Psoas muscle (tissue), 8 donors: ENCODE data around the gene SCUBE3. TPM values are rescaled to one million over a fixed set of nuclear protein-coding genes. Genes with fewer than 3 reads are reported as not detected.

Source experiments
- ATAC-seq, 4 donors: fragments of 200-7000 bp; cut with Tn5 transposase; one replicate each; pipeline ENCODE4 v1.9.1; 2020; ENCODE audit warnings: moderate library complexity in 3 of 4, mild to moderate bottlenecking in 2 of 4
- DNase-seq, 2 donors: peaks; one replicate each; pipeline ENCODE4 v3.0.0-alpha.2; 2020
- H3K27ac ChIP-seq: fragments of 200-600 bp; one replicate; pipeline ENCODE4 v1.8.0; 2022
- H3K27me3 ChIP-seq, 3 donors: fragments of 200-600 bp in 1 of 3; one replicate each; pipeline versions ENCODE4 v1.6.1 to v1.8.0; 2013 to 2022; ENCODE audit warnings: low read length in 2 of 3, mild to moderate bottlenecking in 2 of 3, moderate library complexity in 1 of 3; ENCODE audit not compliant: insufficient read depth in 3 of 3
- H3K36me3 ChIP-seq, 2 donors: fragments of 200-600 bp in 1 of 2; one replicate each; pipeline versions ENCODE4 v1.6.1 to v1.8.0; 2013 to 2022; ENCODE audit warnings: low read depth in 1 of 2, mild to moderate bottlenecking in 1 of 2, moderate library complexity in 1 of 2; ENCODE audit not compliant: insufficient read depth in 1 of 2
- H3K4me1 ChIP-seq: fragments of 200-600 bp; one replicate; pipeline ENCODE4 v1.8.0; 2022
- H3K4me3 ChIP-seq: fragments of 200-600 bp; one replicate; pipeline ENCODE4 v1.8.0; 2022; ENCODE audit warnings: mild to moderate bottlenecking
- H3K9me3 ChIP-seq: fragments of 200-600 bp; one replicate; pipeline ENCODE4 v1.8.0; 2022
- WGBS, 3 donors: extraction: QIAGEN DNeasy Blood & Tissue Kit; methylation state at CpG; one replicate each; pipeline versions ENCODE4 v1.1.6 to v1.1.7; 2013; 5-methylcytosine and 5-hydroxymethylcytosine counted together
- intact Hi-C, 2 donors: fragments of 100-400 bp; cut with DNase I; formaldehyde crosslinking; loops; one replicate each; pipeline versions ENCODE4 v1.11.0 to v1.14.2; 2022
- polyA plus RNA-seq, 3 donors: library from polyadenylated mRNA; stranded (reverse); fragments of 200-250 nt; gene quantifications; one replicate each; pipeline ENCODE4 v1.2.3, GENCODE V29; 2013
- total RNA-seq, 4 donors: library from RNA; stranded (reverse); fragmentation: NEBNext Ultra II Directional in 2 of 4; extraction: Animal tissue kit (Norgen Biotek cat#: 25700) in 2 of 4; gene quantifications; one replicate each; pipeline versions ENCODE4 v1.2.1 to v1.2.4, GENCODE V29; 2021 to 2023
- TF ChIP-seq, protein P1 (sequence below): fragments of 200-600 bp; IDR thresholded peaks from one replicate; pipeline ENCODE4 v1.8.0; 2022; ENCODE audit warnings: antibody characterized with exemption
- donor health status: healthy with polysubstance abuse.
- donor health status: DM: no; HTN: no; CAD: no; lungs with moderate emphysema.
- donor health status: Bipolar disorder and iron deficiency.
- donor health status: healthy.
- donor health status: DM: yes; HTN: yes; CAD: no.
- donor health status: DM: no; HTN: no; CAD: no.
- donor health status: DM: no; HTN: no; CAD: no.
- donor health status: DM: yes; HTN: yes; CAD: no.

The SCUBE3 gene
- total and polyA plus RNA-seq, 7 donors, result 0.01 to 0.21 (median 0.04) TPM; not detected in 2

DNA sequence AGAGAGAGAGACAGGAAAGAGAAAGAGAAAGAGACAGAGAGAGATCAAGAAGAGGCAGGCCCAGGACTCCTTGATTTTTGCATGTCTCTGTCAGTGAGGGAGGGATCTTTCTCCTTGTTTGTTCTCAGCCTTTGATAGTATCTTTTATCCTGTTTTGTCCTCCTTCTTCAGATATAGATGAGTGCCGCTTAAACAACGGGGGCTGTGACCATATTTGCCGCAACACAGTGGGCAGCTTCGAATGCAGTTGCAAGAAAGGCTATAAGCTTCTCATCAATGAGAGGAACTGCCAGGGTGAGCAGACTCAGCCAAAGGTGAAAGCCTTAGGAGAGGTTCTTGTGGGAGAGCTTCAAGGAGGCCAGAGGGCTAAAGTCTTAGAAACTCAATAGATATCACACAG, 25.8 kb downstream of the SCUBE3 start:
- DNase-seq (no peak), ATAC-seq (no peak)
- TF ChIP-seq, protein P1, sequence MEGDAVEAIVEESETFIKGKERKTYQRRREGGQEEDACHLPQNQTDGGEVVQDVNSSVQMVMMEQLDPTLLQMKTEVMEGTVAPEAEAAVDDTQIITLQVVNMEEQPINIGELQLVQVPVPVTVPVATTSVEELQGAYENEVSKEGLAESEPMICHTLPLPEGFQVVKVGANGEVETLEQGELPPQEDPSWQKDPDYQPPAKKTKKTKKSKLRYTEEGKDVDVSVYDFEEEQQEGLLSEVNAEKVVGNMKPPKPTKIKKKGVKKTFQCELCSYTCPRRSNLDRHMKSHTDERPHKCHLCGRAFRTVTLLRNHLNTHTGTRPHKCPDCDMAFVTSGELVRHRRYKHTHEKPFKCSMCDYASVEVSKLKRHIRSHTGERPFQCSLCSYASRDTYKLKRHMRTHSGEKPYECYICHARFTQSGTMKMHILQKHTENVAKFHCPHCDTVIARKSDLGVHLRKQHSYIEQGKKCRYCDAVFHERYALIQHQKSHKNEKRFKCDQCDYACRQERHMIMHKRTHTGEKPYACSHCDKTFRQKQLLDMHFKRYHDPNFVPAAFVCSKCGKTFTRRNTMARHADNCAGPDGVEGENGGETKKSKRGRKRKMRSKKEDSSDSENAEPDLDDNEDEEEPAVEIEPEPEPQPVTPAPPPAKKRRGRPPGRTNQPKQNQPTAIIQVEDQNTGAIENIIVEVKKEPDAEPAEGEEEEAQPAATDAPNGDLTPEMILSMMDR, result no peak
- intact Hi-C loops, result no loop called here
- H3K27me3 ChIP-seq, result no peaks in the 10 kb centered on the region
- no peak overlapping the region for H3K27ac ChIP-seq
- no peaks in the 10 kb centered on the region for H3K4me1 ChIP-seq
- no peak overlapping the region for H3K4me3 ChIP-seq
- H3K36me3 ChIP-seq, result peaks cover 0 to 8% of the 10 kb centered on the region in 2 donors
- 92 to 94% (median 92%) methylated on average over 4 of the region's 4 CpGs for WGBS, 3 donors
- H3K9me3 ChIP-seq, result no peaks in the 10 kb centered on the region

DNA sequence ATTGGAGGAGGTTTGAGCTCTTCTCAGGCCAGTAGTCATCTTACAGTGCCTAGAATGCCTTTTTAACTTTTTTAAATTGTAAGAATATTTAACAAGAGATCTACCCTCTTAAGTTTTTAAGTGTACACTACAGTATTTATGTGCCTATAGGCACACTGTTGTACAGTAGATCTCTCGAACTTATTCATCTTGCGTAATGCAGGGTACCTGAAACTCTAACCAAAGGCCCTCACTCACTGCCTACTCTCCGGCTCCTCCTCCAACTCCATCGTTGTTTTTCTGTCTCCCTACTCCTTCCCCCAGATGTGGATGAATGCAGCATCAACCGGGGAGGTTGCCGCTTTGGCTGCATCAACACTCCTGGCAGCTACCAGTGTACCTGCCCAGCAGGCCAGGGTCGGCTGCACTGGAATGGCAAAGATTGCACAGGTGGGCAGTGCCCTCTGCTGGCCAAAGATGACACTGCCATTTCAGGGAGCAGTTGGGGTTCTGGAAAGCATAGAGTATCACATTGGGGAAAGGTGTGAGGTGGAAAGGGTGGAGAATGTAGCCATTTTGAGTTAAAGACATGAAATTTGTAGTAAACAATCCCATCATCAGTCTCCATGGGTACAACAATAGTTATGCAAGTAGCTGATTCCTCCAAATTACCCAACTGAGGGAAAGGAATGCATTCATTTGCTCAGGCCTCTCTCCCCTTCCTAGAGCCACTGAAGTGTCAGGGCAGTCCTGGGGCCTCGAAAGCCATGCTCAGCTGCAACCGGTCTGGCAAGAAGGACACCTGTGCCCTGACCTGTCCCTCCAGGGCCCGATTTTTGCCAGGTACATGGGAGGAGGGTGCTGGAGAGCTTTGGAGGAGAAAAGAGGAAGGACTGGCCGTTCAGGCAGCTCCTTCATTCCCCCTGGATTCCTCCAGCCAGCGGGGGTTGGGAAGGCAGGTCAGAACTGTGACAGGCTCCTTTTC, 27.4 kb downstream of the SCUBE3 start:
- ATAC-seq (peak; percentile 80 to 87 (median 84)), DNase-seq (peak; percentile 65 to 79)
- Histone ChIP-seq H3K27ac (no peak overlapping the region), H3K9me3 (no peaks in the 10 kb centered on the region), H3K36me3 (peaks cover 0 to 8% of the 10 kb centered on the region in 2 donors), H3K27me3 (no peaks in the 10 kb centered on the region), H3K4me3 (no peak overlapping the region), H3K4me1 (no peaks in the 10 kb centered on the region)
- intact Hi-C loops, result loop anchor here in 1 of 2 donors (5.0 kb wide), 2 partner anchors 94 to 259 kb away; no protein-coding TSS in a partner anchor
- TF ChIP-seq, protein P1, result peak; percentile 93
- 45 to 53% (median 47%) methylated on average over 12 of the region's 12 CpGs for WGBS, 3 donors

DNA sequence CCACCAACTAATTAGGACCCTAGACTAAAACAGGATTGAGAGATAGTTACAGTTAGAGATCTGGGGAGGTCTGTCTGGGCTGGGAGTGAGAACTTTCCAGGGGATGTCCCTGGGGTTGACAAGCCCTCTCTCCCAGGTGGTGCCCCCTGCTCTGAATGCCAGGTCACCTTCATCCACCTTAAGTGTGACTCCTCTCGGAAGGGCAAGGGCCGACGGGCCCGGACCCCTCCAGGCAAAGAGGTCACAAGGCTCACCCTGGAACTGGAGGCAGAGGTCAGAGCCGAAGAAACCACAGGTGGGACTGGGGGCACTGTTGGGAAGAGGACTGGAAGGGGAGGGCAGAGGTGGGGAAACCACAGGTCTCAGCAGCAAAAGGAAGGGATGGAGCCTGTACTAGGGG, 28.7 kb downstream of the SCUBE3 start:
- intact Hi-C loops, result loop anchor here in 1 of 2 donors (5.0 kb wide), 2 partner anchors 95 to 260 kb away; no protein-coding TSS in a partner anchor
- Histone ChIP-seq H3K27me3 (no peaks in the 10 kb centered on the region), H3K27ac (no peak overlapping the region), H3K9me3 (no peaks in the 10 kb centered on the region), H3K4me1 (no peaks in the 10 kb centered on the region), H3K4me3 (no peak overlapping the region), H3K36me3 (peaks cover 0 to 8% of the 10 kb centered on the region in 2 donors)
- no peak for DNase-seq
- TF ChIP-seq, protein P1, result no peak
- no peak for ATAC-seq
- WGBS, 3 donors, result 87 to 94% (median 93%) methylated on average over 5 of the region's 5 CpGs

DNA sequence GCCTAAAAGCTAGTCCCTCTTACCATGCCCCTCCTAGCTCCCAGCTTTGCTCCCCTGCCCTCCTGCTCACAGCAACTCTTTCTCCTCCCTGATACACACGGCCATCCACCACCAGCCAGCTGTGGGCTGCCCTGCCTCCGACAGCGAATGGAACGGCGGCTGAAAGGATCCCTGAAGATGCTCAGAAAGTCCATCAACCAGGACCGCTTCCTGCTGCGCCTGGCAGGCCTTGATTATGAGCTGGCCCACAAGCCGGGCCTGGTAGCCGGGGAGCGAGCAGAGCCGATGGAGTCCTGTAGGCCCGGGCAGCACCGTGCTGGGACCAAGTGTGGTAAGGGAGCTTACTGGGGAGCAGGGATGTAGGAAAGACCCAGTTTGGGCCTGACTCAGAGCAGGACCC, 29.1 kb downstream of the SCUBE3 start:
- intact Hi-C loops, result loop anchor here in 1 of 2 donors (5.0 kb wide), 2 partner anchors 96 to 261 kb away; no protein-coding TSS in a partner anchor
- TF ChIP-seq, protein P1, result no peak
- Histone ChIP-seq H3K4me1 (no peaks in the 10 kb centered on the region), H3K4me3 (no peak overlapping the region), H3K27me3 (no peaks in the 10 kb centered on the region), H3K9me3 (no peaks in the 10 kb centered on the region), H3K27ac (no peak overlapping the region), H3K36me3 (peaks cover 0 to 8% of the 10 kb centered on the region in 2 donors)
- DNase-seq (no peak), ATAC-seq (no peak)
- WGBS, 3 donors, result 94 to 98% (median 96%) methylated on average over 13 of the region's 13 CpGs
